GM21526 (cell line): Measurements from ENCODE around the gene HOXB9.

ENCODE experiments used
- ATAC-seq: cut with Tn5 transposase; IDR thresholded peaks from one replicate; pipeline ENCODE4 v1.9.1; 2021; ENCODE audit warnings: moderate library complexity; ENCODE audit not compliant: unreplicated experiment, low FRiP score

HOXB9 gene

GRCh38 chr17:48612854-48613691 lies 13.1 kb downstream of the HOXB9 start:
- ATAC-seq: no peak

GRCh38 chr17:48612456-48612853 lies 13.7 kb downstream of the HOXB9 start:
- ATAC-seq: no peak

GRCh38 chr17:48611681-48612455 lies 14.3 kb downstream of the HOXB9 start:
- no peak for ATAC-seq

- no peak for ATAC-seq
Measured at GRCh38 chr17:48611213-48611612, 14.9 kb downstream of the HOXB9 start.

- ATAC-seq: no peak
Measured at GRCh38 chr17:48610282-48611211, 15.6 kb downstream of the HOXB9 start, which contains the start of gene HOXB7. TSS of gene HOXB7 (minus strand) at chr17:48611017. CDS start at chr17:48610918, 99 bp downstream.

- no peak for ATAC-seq
Measured at GRCh38 chr17:48609759-48610281, 16.3 kb downstream of the HOXB9 start.

GRCh38 chr17:48609033-48609432 lies 17.1 kb downstream of the HOXB9 start:
- ATAC-seq: no peak

- no peak for ATAC-seq
Measured at GRCh38 chr17:48608494-48608834, 17.7 kb downstream of the HOXB9 start.

- no peak for ATAC-seq
Measured at GRCh38 chr17:48606892-48607614, 19.1 kb downstream of the HOXB9 start.

GRCh38 chr17:48605991-48606891 lies 19.9 kb downstream of the HOXB9 start:
- ATAC-seq: no peak

GRCh38 chr17:48605409-48605919 lies 20.7 kb downstream of the HOXB9 start:
- ATAC-seq: no peak

- no peak for ATAC-seq
Measured at GRCh38 chr17:48604770-48605329, 21.3 kb downstream of the HOXB9 start, which contains the start of gene HOXB6. TSS of gene HOXB6 (minus strand) at chr17:48604986. CDS start at chr17:48598150, 6,836 bp downstream.

GRCh38 chr17:48603959-48604769 lies 22.0 kb downstream of the HOXB9 start:
- no peak for ATAC-seq

- ATAC-seq: no peak
Measured at GRCh38 chr17:48601539-48602425, 24.4 kb downstream of the HOXB9 start.

- ATAC-seq: no peak
Measured at GRCh38 chr17:48601207-48601538, 25.0 kb downstream of the HOXB9 start.
